Hematopoietic multipotent progenitor cell (in vitro differentiated cells): ENCODE measurements around the gene CCT7. TPM values are rescaled to one million over a fixed set of nuclear protein-coding genes. Genes with fewer than 3 reads are reported as not detected.

Source experiments
- DNase-seq, 3 donors: peaks; one replicate each; pipeline ENCODE4 v3.0.0-alpha.2; 2011 to 2015; ENCODE audit warnings: low read depth in 2 of 3, low spot score in 2 of 3
- total RNA-seq: library from RNA; depleted of rRNA; stranded (reverse); fragments of >200 nt; gene quantifications from one replicate; pipeline ENCODE4 v1.2.3, GENCODE V29; 2012

The CCT7 gene
- total RNA-seq, 1 donor, result 211 TPM

- no peak for DNase-seq
Observed at GRCh38 chr2:73266061-73266901, 32.2 kb downstream of the CCT7 start.

- no peak for DNase-seq
Observed at GRCh38 chr2:73267008-73267407, 32.9 kb downstream of the CCT7 start.

- no peak for DNase-seq
Observed at GRCh38 chr2:73268366-73268829, 34.3 kb downstream of the CCT7 start.

GRCh38 chr2:73268830-73269685, 35.0 kb downstream of the CCT7 start:
- DNase-seq, result peak; percentile 50 to 55 (median 55)

- DNase-seq, result no peak
Observed at GRCh38 chr2:73269686-73270465, 35.8 kb downstream of the CCT7 start.

GRCh38 chr2:73272270-73272669, 38.2 kb downstream of the CCT7 start:
- DNase-seq, result no peak

GRCh38 chr2:73279852-73280251, 45.7 kb downstream of the CCT7 start:
- no peak for DNase-seq

- no peak for DNase-seq
Observed at GRCh38 chr2:73281244-73281643, 47.1 kb downstream of the CCT7 start.

- no peak for DNase-seq
Observed at GRCh38 chr2:73282924-73283544, 48.9 kb downstream of the CCT7 start.

GRCh38 chr2:73283545-73284295, 49.6 kb downstream of the CCT7 start:
- no peak for DNase-seq

GRCh38 chr2:73284296-73285158, 50.4 kb downstream of the CCT7 start, which contains the start of gene FBXO41:
TSS of gene FBXO41 (minus strand) at chr2:73284478. CDS start at chr2:73269630, 14,848 bp downstream.
- DNase-seq, result peak in 2 of 3 donors; percentile 55 to 60

GRCh38 chr2:73285159-73285739, 51.1 kb downstream of the CCT7 start:
- peak in 2 of 3 donors; percentile 81 to 93 for DNase-seq

- no peak for DNase-seq
Observed at GRCh38 chr2:73286134-73286655, 52.1 kb downstream of the CCT7 start.

GRCh38 chr2:73289304-73289703, 55.2 kb downstream of the CCT7 start:
- no peak for DNase-seq

- peak in 2 of 3 donors; percentile 53 to 73 for DNase-seq
Observed at GRCh38 chr2:73290049-73290839, 56.1 kb downstream of the CCT7 start.

GRCh38 chr2:73291093-73291460, 57.0 kb downstream of the CCT7 start:
- DNase-seq, result peak in 2 of 3 donors; percentile 66 to 75
